ENCODE results near the gene KLHL28. TPM values are rescaled to one million over a fixed set of nuclear protein-coding genes. Genes with fewer than 3 reads are reported as not detected.

KLHL28 gene
- total RNA-seq, 1 experiment from 2014 or later: 10.3 TPM

DNA sequence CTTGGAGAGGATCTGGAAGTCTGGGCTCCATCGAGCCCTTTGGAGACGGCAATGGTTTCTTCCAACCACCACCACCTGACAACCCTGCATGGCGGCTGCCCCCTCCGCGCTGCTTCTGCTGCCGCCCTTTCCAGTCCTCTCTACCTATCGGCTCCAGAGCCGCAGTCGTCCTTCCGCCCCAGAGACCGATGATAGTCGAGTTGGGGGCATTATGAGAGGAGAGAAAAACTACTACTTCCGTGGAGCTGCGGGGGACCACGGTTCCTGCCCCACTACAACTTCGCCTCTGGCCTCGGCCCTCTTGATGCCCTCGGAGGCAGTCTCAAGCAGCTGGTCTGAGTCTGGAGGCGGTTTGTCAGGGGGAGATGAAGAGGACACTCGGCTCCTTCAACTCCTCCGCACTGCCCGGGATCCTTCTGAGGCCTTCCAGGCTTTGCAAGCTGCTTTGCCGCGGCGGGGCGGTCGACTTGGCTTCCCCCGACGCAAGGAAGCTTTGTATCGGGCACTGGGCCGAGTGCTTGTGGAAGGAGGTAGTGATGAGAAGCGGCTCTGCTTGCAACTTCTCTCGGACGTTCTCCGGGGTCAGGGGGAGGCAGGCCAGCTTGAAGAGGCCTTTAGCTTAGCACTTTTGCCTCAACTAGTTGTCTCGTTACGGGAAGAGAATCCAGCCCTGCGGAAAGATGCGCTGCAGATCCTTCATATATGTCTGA is 742 bp upstream of the KLHL28 start:
- TF ChIP-seq, protein P1, sequence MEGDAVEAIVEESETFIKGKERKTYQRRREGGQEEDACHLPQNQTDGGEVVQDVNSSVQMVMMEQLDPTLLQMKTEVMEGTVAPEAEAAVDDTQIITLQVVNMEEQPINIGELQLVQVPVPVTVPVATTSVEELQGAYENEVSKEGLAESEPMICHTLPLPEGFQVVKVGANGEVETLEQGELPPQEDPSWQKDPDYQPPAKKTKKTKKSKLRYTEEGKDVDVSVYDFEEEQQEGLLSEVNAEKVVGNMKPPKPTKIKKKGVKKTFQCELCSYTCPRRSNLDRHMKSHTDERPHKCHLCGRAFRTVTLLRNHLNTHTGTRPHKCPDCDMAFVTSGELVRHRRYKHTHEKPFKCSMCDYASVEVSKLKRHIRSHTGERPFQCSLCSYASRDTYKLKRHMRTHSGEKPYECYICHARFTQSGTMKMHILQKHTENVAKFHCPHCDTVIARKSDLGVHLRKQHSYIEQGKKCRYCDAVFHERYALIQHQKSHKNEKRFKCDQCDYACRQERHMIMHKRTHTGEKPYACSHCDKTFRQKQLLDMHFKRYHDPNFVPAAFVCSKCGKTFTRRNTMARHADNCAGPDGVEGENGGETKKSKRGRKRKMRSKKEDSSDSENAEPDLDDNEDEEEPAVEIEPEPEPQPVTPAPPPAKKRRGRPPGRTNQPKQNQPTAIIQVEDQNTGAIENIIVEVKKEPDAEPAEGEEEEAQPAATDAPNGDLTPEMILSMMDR (conservative IDR thresholded peaks at IDR 0.05): no peak
- TF ChIP-seq EZH2 (IDR thresholded peaks at IDR 0.05; ENCODE audit: low read depth): no peak
- H3K4me1 ChIP-seq (replicated peaks; ENCODE audit: insufficient read depth): peaks cover 42% of the 10 kb centered on the region
- no peaks in the 10 kb centered on the region for H3K9me2 ChIP-seq (ENCODE audit: insufficient read depth)
- no peak overlapping the region for H3K27ac ChIP-seq
- TSS peak; percentile 50 for BruUV-seq (replicated peaks)
- no peaks in the 10 kb centered on the region for H3K9me3 ChIP-seq (ENCODE audit: insufficient read depth, low read depth)
- H3K4me2 ChIP-seq: peak overlapping the region; percentile 96
- no peaks in the 10 kb centered on the region for H3K27me3 ChIP-seq (ENCODE audit: insufficient read depth, low read depth)
- ChIA-PET POLR2A (ENCODE audit: unreplicated experiment) (interaction anchor here (0.6 to 1.0 kb wide), 4 partner anchors 13 to 172 kb away, joined by 3 to 11 read pairs (median 7); partner anchors contain the start of gene FKBP3), CTCF (no interaction called here)
- peaks cover 10% of the 10 kb centered on the region; the same call in 1 of the 2 replicates for H3F3A ChIP-seq (ENCODE audit: insufficient read depth, low read depth)
- peaks cover 93% of the 10 kb centered on the region for H3K79me2 ChIP-seq (ENCODE audit: low read depth)
- H3K4me3 ChIP-seq: peak overlapping the region; percentile 65
- H2AFZ ChIP-seq: peak overlapping the region; percentile 91
- 0 out of 2 replicates have a peak, but pooled peaks cover 2% of the 10 kb centered on the region for H3K36me3 ChIP-seq (ENCODE audit: low read depth)
- intact Hi-C loops (cut with micrococcal nuclease; ENCODE audit: unreplicated experiment): loop anchor here (1.0 to 5.0 kb wide), 2 partner anchors 172 to 290 kb away; partner anchors contain the start of genes FKBP3 and MIS18BP1
- H4K20me1 ChIP-seq (ENCODE audit: insufficient read depth): peaks cover 52% of the 10 kb centered on the region
- DNase-seq: peak in 1 of 2 experiments; percentile 37

DNA sequence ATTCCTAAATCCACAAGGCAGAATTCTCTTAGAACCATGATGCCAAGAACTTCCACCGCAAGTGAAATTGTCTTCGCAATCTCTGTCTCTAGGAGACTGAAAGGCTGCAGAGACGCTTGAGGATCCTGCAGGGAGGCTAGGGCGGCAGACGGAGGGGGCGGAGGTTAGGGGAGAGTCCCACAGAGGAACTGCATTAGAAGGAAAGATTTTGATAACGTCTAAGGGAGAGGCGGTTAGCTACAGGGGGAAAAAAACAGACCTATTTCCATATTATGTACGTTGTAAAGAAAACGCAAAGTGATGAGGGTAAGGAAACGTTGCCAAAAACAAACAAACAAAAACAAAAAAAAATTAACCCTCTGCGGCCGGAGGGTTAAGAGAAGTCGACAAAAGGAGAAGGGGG is 595 bp downstream of the KLHL28 start:
- no peaks in the 10 kb centered on the region for H3K27me3 ChIP-seq (ENCODE audit: insufficient read depth, low read depth)
- H4K20me1 ChIP-seq (ENCODE audit: insufficient read depth): peaks cover 45% of the 10 kb centered on the region
- H2AFZ ChIP-seq: peak overlapping the region; percentile 93
- peak overlapping the region; percentile 82 for H3K4me2 ChIP-seq
- peak overlapping the region; percentile 69 for H3K27ac ChIP-seq
- no peak for TF ChIP-seq EZH2 (IDR thresholded peaks at IDR 0.05; ENCODE audit: low read depth)
- TF ChIP-seq, protein P1 (conservative IDR thresholded peaks at IDR 0.05): no peak
- peaks cover 93% of the 10 kb centered on the region for H3K79me2 ChIP-seq (ENCODE audit: low read depth)
- ChIA-PET POLR2A (ENCODE audit: unreplicated experiment) (interaction anchor here (0.5 to 1.0 kb wide), 4 partner anchors 14 to 618 kb away, joined by 3 to 11 read pairs (median 6); partner anchors contain the start of gene PRPF39), CTCF (no interaction called here)
- peak; percentile 42 to 43 for DNase-seq
- BruUV-seq (replicated peaks): no TSS peak
- H3K36me3 ChIP-seq (ENCODE audit: low read depth): no peaks in the 10 kb centered on the region
- H3K4me1 ChIP-seq (replicated peaks; ENCODE audit: insufficient read depth): peaks cover 32% of the 10 kb centered on the region
- H3K4me3 ChIP-seq: peak overlapping the region; percentile 65
- intact Hi-C loops (cut with micrococcal nuclease; ENCODE audit: unreplicated experiment): loop anchor here (1.0 to 5.0 kb wide), 3 partner anchors 64 to 291 kb away; partner anchors contain the start of genes MIS18BP1 and PRPF39
- no peaks in the 10 kb centered on the region for H3K9me3 ChIP-seq (ENCODE audit: insufficient read depth, low read depth)
- no peaks in the 10 kb centered on the region for H3K9me2 ChIP-seq (ENCODE audit: insufficient read depth)
- H3F3A ChIP-seq (ENCODE audit: insufficient read depth, low read depth): peaks cover 10% of the 10 kb centered on the region; the same call in 1 of the 2 replicates

DNA sequence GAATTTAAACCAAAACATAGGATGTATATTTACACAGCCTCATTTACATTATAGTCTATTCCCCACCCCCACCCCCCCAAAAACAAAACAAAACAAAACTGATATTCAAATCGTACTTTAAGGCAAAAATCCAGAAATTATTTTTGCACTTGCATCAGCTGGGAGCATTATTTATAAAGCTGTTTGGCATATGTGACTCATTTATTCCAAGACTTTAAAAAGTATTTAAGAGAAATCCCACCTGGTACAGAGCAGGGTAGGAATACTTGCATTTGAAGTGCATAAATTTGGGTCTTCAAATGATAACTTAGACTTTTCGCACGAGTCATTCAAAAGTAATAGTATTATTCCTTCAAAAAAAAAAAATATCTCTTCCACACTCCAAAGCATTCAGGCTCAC is 1.1 kb downstream of the KLHL28 start:
- Histone ChIP-seq H3K27ac (peak overlapping the region; percentile 69), H3K79me2 (ENCODE audit: low read depth) (peaks cover 93% of the 10 kb centered on the region), H3K27me3 (ENCODE audit: insufficient read depth, low read depth) (no peaks in the 10 kb centered on the region), H3K9me2 (ENCODE audit: insufficient read depth) (no peaks in the 10 kb centered on the region), H3K4me3 (peak overlapping the region; percentile 65), H3F3A (ENCODE audit: insufficient read depth, low read depth) (peaks cover 10% of the 10 kb centered on the region; the same call in 1 of the 2 replicates), H3K4me2 (peak overlapping the region; percentile 82), H3K36me3 (ENCODE audit: low read depth) (no peaks in the 10 kb centered on the region), H4K20me1 (ENCODE audit: insufficient read depth) (peaks cover 43% of the 10 kb centered on the region), H3K9me3 (ENCODE audit: insufficient read depth, low read depth) (no peaks in the 10 kb centered on the region), H2AFZ (peak overlapping the region; percentile 93), H3K4me1 (replicated peaks; ENCODE audit: insufficient read depth) (peaks cover 32% of the 10 kb centered on the region)
- CTCF ChIA-PET: no interaction called here
- intact Hi-C loops (cut with micrococcal nuclease; ENCODE audit: unreplicated experiment): loop anchor here (1.0 to 5.0 kb wide), 3 partner anchors 63 to 292 kb away; partner anchors contain the start of genes MIS18BP1 and PRPF39
- no peak for DNase-seq
- POLR2A ChIA-PET (ENCODE audit: unreplicated experiment): no interaction called here
- TF ChIP-seq, protein P1 (conservative IDR thresholded peaks at IDR 0.05): no peak
- TF ChIP-seq EZH2 (IDR thresholded peaks at IDR 0.05; ENCODE audit: low read depth): no peak
- BruUV-seq (replicated peaks): no TSS peak
